OCI-LY3 (cell line): ENCODE results near the gene NOS1AP.

Experiments used
- EZH2phosphoT487 ChIP-seq: fragments of 200-600 bp; shearing (Covaris generic); IDR thresholded peaks from 2 replicates; pipeline ENCODE4 v1.6.1; 2018; ENCODE audit warnings: antibody characterized with exemption, mixed run types, low read depth
- TF ChIP-seq, protein P1 (sequence below): fragments of 200-600, 300-600 bp; sonication (generic); IDR thresholded peaks from 2 replicates; pipeline ENCODE4 v1.5.1; 2014; ENCODE audit warnings: antibody characterized with exemption, low read length, low read depth

- TF ChIP-seq, protein P1, sequence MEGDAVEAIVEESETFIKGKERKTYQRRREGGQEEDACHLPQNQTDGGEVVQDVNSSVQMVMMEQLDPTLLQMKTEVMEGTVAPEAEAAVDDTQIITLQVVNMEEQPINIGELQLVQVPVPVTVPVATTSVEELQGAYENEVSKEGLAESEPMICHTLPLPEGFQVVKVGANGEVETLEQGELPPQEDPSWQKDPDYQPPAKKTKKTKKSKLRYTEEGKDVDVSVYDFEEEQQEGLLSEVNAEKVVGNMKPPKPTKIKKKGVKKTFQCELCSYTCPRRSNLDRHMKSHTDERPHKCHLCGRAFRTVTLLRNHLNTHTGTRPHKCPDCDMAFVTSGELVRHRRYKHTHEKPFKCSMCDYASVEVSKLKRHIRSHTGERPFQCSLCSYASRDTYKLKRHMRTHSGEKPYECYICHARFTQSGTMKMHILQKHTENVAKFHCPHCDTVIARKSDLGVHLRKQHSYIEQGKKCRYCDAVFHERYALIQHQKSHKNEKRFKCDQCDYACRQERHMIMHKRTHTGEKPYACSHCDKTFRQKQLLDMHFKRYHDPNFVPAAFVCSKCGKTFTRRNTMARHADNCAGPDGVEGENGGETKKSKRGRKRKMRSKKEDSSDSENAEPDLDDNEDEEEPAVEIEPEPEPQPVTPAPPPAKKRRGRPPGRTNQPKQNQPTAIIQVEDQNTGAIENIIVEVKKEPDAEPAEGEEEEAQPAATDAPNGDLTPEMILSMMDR, result no peak
- no peak for TF ChIP-seq EZH2phosphoT487
Measured at GRCh38 chr1:162303004-162303344, 233.5 kb downstream of the NOS1AP start.
